ENCODE data around the gene RBBP8NL. TPM values are rescaled to one million over a fixed set of nuclear protein-coding genes. Genes with fewer than 3 reads are reported as not detected.

The RBBP8NL gene
- polyA plus RNA-seq, 3 donors = not detected

- TF ChIP-seq CTCF (IDR thresholded peaks at IDR 0.05) = no peak
- Histone ChIP-seq H3K4me2 (replicated peaks; ENCODE audit: extremely low read depth, low read length, poor library complexity, severe bottlenecking) (no peak overlapping the region), H3K4me3 (replicated peaks in 1 of 3; ENCODE audit: low read depth in 2 of 3, low read length in 3 of 3) (no peak overlapping the region), H3K36me3 (replicated peaks in 1 of 2; ENCODE audit: control insufficient read depth in 1 of 2, insufficient read depth in 2 of 2, low read length in 2 of 2) (no peaks in the 10 kb centered on the region), H3K79me2 (ENCODE audit: insufficient read depth, low read length) (no peaks in the 10 kb centered on the region), H4K20me1 (ENCODE audit: insufficient read depth, low read length) (no peaks in the 10 kb centered on the region), H3K27me3 (ENCODE audit: control insufficient read depth in 2 of 2, insufficient read depth in 2 of 2, low read length in 2 of 2) (no peaks in the 10 kb centered on the region), H3K9ac (ENCODE audit: insufficient read depth, low read length, poor library complexity, severe bottlenecking) (no peak overlapping the region), H3K4me1 (ENCODE audit: control insufficient read depth in 1 of 2, insufficient read depth in 2 of 2, low read length in 2 of 2) (no peaks in the 10 kb centered on the region), H3K9me3 (replicated peaks in 1 of 2; ENCODE audit: control insufficient read depth in 1 of 2, insufficient read depth in 1 of 2, low read length in 2 of 2) (no peaks in the 10 kb centered on the region), H3K27ac (ENCODE audit: low read depth in 1 of 2, low read length in 2 of 2) (no peak overlapping the region), H2AFZ (ENCODE audit: insufficient read depth, low read depth, low read length, poor library complexity, severe bottlenecking) (no peak overlapping the region)
- Mint-ChIP-seq H3K36me3 (no peaks in the 10 kb centered on the region), H3K4me1 (no peaks in the 10 kb centered on the region), H3K27me3 (ENCODE audit: low read depth in 3 of 3) (peaks cover 4 to 7% (median 4%) of the 10 kb centered on the region in 3 donors), H3K9me3 (no peaks in the 10 kb centered on the region), H3K27ac (no peak overlapping the region), H3K4me3 (no peak overlapping the region)
- DNase-seq = no peak
- intact Hi-C loops (cut with micrococcal nuclease) = no loop called here
- WGBS (ENCODE audit: insufficient coverage) = 64% methylated on average over 7 of the region's 10 CpGs
These were observed 33.8 kb upstream of the RBBP8NL start for GRCh38 chr20:62461157-62461556.

DNA sequence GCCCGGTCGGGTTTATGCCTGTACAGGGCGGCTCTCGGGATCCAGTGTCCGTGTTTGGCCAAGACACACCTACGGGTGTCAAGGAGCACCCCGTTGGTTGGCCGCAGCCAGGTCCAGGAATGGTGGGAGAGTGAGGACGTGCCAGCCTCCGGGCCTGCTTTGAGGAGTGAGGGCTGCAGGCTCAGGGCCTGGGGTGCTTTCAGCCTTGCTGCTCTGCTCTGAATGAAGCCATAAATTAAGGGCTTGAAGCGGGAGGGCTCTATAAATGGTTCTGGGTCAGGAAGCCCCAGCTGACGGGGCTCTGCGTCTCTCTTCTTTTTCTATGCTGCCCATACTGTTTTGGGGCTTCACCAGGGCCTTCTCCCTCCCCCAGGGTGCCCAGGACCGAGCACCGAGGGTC lies 33.3 kb upstream of the RBBP8NL start:
- 90% methylated on average over 10 of the region's 15 CpGs for WGBS (ENCODE audit: insufficient coverage)
- no peak for TF ChIP-seq CTCF (IDR thresholded peaks at IDR 0.05)
- H3K27ac Mint-ChIP-seq = no peak overlapping the region

More for the DNA sequence above, 33.3 kb upstream of the RBBP8NL start:
- Histone ChIP-seq H3K4me3 (replicated peaks in 1 of 3; ENCODE audit: low read depth in 2 of 3, low read length in 3 of 3) (no peak overlapping the region), H2AFZ (ENCODE audit: insufficient read depth, low read depth, low read length, poor library complexity, severe bottlenecking) (no peak overlapping the region), H3K4me1 (ENCODE audit: control insufficient read depth in 1 of 2, insufficient read depth in 2 of 2, low read length in 2 of 2) (no peaks in the 10 kb centered on the region), H3K4me2 (replicated peaks; ENCODE audit: extremely low read depth, low read length, poor library complexity, severe bottlenecking) (no peak overlapping the region), H3K9ac (ENCODE audit: insufficient read depth, low read length, poor library complexity, severe bottlenecking) (no peak overlapping the region), H3K27ac (ENCODE audit: low read depth in 1 of 2, low read length in 2 of 2) (no peak overlapping the region), H3K9me3 (replicated peaks in 1 of 2; ENCODE audit: control insufficient read depth in 1 of 2, insufficient read depth in 1 of 2, low read length in 2 of 2) (no peaks in the 10 kb centered on the region), H3K79me2 (ENCODE audit: insufficient read depth, low read length) (no peaks in the 10 kb centered on the region), H4K20me1 (ENCODE audit: insufficient read depth, low read length) (no peaks in the 10 kb centered on the region), H3K36me3 (replicated peaks in 1 of 2; ENCODE audit: control insufficient read depth in 1 of 2, insufficient read depth in 2 of 2, low read length in 2 of 2) (no peaks in the 10 kb centered on the region), H3K27me3 (ENCODE audit: control insufficient read depth in 2 of 2, insufficient read depth in 2 of 2, low read length in 2 of 2) (no peaks in the 10 kb centered on the region)
- H3K9me3 Mint-ChIP-seq = no peaks in the 10 kb centered on the region
- no peaks in the 10 kb centered on the region for H3K4me1 Mint-ChIP-seq
- intact Hi-C loops (cut with micrococcal nuclease) = no loop called here
- no peak overlapping the region for H3K4me3 Mint-ChIP-seq
- no peak for DNase-seq
- H3K27me3 Mint-ChIP-seq (ENCODE audit: low read depth in 3 of 3) = peaks cover 4 to 8% (median 5%) of the 10 kb centered on the region in 3 donors
- H3K36me3 Mint-ChIP-seq = no peaks in the 10 kb centered on the region
